Mononuclear cell (primary cell): ENCODE data around the gene CHST11. TPM values are rescaled to one million over a fixed set of nuclear protein-coding genes. Genes with fewer than 3 reads are reported as not detected.

ENCODE experiments used
- H3K27me3 ChIP-seq: 2 replicates; pipeline ENCODE4 v1.6.0; 2011; ENCODE audit warnings: low read length, control low read depth; ENCODE audit not compliant: insufficient read depth
- H3K4me1 ChIP-seq: 2 replicates; pipeline ENCODE4 v1.5.1; 2011; ENCODE audit warnings: mild to moderate bottlenecking, low read length, control low read depth; ENCODE audit not compliant: insufficient read depth
- H3K4me3 ChIP-seq: 2 replicates; pipeline ENCODE4 v1.5.1; 2011; ENCODE audit warnings: mild to moderate bottlenecking, low read length, moderate library complexity
- H3K9me3 ChIP-seq: 2 replicates; pipeline ENCODE4 v1.5.1; 2011; ENCODE audit warnings: low read depth, mild to moderate bottlenecking, control low read depth, low read length
- total RNA-seq: library from RNA; depleted of rRNA; stranded (reverse); fragments of >200 nt; gene quantifications from one replicate; pipeline ENCODE4 v1.2.3, GENCODE V29; 2012

CHST11 gene
- total RNA-seq, 1 donor = 83.7 TPM

DNA sequence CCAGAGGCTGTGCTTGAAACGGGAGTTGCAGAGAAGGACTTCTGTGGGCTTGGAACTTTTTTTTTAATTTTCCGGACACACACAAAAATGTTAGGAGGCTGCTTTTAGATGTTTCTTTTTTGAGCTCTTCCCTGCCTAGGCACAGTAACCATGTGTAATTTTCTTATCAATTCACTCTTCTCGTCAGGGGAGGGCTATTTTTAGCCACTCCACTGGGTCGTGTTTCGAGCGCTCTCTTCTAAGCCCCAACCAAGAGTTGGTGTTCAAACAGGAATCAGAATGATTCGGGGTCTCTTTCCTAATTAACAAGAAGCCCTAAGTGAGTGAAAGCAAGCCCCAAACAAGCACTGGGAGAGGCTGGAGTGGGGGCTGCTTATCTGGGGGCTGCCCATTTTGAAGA, 162.6 kb downstream of the CHST11 start:
- Histone ChIP-seq H3K4me1 (peaks cover 40% of the 10 kb centered on the region), H3K4me3 (no peak overlapping the region), H3K27me3 (no peaks in the 10 kb centered on the region), H3K9me3 (no peaks in the 10 kb centered on the region)

DNA sequence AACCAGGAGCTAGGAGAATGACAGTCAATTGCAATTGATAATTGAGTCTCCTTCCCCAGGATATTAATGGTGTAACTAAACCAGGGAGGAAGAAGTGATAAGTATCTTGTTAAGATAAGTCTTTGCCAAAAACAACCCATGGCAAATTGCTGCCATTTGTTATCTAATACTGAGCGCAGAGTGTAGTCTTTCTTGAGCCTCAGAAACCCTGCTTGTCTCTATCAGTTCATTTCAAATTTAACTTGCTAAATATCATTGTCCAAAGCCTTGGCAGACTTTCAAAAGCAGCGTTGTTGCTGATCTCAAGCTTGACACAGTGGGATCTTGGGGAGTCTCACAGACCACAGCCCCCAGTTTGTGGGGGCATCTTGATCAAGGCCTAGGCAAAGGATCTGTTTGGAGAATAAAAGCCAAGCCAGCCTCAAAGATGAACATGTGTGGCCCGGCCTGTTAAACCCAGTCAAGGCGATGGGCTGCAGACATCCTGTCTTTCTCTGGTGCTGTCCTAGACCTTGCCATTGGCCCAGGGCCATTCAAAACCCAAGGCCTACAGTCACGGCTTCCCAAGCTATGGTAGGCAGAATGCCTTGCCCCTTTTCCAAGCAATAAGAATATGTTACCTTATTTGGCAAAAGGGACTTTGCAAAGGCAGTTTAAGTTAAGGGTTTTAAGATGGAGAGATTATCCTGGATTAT, 164.2 kb downstream of the CHST11 start:
- Histone ChIP-seq H3K4me1 (peaks cover 37% of the 10 kb centered on the region), H3K4me3 (no peak overlapping the region), H3K27me3 (no peaks in the 10 kb centered on the region), H3K9me3 (no peaks in the 10 kb centered on the region)

DNA sequence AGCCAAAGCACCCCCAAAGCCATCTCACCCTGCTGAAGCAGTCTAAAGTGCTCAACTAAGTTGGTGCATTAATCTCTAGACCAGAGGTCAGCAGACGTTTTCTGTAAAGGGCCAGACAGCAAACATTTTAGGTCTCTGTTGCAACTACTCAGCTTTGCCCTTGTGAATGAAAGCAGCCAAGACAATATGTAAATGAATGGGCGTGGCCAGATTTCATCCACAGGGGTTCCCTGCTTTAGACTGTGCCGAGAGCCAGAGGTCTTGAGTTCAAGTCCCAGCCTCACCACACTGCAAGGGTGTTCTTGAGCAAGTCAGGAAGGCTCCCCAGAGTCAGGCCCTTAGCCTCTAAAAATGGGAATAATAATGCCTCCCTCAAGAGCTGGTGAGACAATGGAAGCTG, 166.2 kb downstream of the CHST11 start:
- no peaks in the 10 kb centered on the region for H3K27me3 ChIP-seq
- no peaks in the 10 kb centered on the region for H3K9me3 ChIP-seq
- H3K4me3 ChIP-seq = no peak overlapping the region
- peaks cover 30% of the 10 kb centered on the region for H3K4me1 ChIP-seq

DNA sequence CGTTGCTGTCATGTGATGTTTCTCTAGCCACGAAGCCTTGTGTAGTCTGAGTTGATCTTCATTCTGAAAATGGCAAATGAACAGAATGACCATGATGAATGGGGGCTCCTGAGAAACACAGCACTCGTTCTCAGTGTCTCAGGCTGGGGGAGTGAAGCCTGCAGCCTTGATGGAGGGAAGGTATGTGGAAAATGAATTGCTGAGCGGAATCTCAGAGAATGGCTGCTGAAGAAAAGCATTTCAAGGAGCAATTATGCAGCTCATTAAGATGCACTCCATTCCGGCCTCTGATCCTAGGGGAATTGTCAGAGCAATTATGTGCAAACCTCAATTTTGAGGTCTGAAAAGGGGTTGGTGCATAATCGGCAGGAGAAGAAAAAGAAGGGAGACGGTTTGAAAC, 167.1 kb downstream of the CHST11 start:
- Histone ChIP-seq H3K4me3 (no peak overlapping the region), H3K4me1 (peaks cover 28% of the 10 kb centered on the region), H3K9me3 (no peaks in the 10 kb centered on the region), H3K27me3 (no peaks in the 10 kb centered on the region)

DNA sequence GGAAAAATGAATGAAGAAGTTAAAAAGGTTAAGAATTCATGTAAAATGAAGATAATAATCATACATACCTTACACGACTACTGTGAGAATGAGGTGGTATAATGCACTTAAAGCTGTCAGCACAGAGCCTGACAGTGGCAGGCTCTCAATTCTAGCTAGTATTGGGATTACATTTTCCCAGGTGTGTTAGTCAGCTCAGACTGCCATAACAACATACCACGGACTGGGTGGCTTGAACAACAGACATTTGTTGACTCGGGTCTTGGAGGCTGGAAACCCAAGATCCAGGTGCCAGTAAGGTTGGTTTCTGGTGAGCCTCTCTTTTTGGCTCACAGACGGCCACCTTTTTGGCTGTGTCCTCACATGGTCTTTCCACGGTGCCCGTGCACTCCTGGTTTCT, 167.8 kb downstream of the CHST11 start:
- Histone ChIP-seq H3K4me1 (peaks cover 26% of the 10 kb centered on the region), H3K27me3 (no peaks in the 10 kb centered on the region), H3K4me3 (no peak overlapping the region), H3K9me3 (no peaks in the 10 kb centered on the region)

GRCh38 chr12:104626069-104626837, 169.5 kb downstream of the CHST11 start:
- H3K4me3 ChIP-seq = no peak overlapping the region
- H3K27me3 ChIP-seq = no peaks in the 10 kb centered on the region
- no peaks in the 10 kb centered on the region for H3K9me3 ChIP-seq
- peaks cover 34% of the 10 kb centered on the region for H3K4me1 ChIP-seq

DNA sequence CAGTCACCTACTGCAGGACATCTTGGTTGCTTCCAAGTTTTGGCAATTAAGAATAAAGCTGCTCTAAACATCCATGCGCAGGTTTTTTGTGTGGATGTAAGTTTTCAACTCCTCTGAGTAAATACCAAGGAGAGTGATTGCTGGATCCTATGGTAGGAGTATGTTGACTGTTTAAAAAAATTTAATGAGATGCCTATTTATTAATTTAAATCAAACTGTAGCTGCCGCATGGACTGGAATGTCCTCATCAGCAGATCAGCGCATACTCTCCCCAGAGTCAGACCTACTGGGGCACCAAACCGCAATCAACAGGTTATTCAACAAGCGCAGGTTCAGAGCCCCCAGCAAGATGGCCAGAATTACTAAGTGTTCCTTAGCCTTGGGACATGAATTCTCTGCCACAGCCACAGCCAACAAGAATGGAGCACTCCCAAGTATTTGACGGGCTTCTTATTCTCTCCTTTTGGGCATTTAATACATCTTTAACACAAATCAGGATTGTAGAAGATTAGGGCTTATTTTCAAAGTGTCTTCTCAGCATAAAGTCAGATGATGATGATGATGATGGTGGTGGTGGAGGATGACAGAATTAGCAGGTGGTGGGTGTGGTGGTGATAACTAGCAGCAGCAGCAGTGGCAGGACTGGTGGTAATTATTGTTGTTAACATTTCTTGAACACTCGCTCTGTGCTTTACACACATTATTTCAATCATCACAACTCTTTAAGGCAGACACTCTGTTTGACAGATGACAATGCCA, 170.7 kb downstream of the CHST11 start:
- H3K9me3 ChIP-seq = no peaks in the 10 kb centered on the region
- no peaks in the 10 kb centered on the region for H3K27me3 ChIP-seq
- no peak overlapping the region for H3K4me3 ChIP-seq
- H3K4me1 ChIP-seq = peaks cover 25% of the 10 kb centered on the region

DNA sequence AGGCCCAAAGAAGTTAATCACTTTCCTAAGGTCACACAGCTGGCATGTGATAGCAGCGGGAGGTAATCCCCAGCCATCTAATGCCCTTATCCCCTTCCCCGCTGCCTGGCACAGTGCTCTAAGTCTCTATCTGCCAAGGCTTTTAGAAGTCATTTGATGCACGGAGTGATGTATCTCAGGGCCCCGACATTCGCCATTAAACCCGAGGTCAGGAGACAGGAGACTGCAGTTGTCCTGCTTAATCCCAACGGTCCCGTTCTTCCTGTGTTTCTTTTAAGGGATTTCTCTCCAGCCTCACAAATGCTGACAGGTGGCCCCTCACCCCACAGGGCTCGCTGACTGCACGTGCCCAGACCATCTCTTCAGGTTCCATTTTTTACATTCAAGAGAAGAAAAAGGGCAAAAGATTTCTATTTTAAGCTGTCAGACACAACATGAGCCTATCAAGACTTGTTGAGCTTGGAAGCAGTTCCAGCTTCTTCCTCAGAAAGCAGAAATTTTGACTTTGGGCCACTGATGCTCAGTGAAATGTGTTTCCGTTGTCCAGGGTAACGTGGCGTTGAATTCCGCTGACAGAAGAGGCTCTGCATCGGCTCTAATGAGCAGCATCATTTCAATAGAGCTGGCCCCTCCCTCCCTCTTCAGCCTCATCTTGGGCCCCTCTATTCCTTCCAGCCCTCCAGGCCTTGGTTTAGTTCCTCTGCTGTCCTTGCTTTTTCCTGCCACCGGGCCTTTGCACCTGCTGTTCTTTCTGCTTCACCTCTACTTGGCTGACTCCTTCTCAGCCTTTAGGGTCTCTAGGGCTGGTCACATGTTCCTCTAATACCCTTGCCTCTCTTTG, 171.5 kb downstream of the CHST11 start:
- no peak overlapping the region for H3K4me3 ChIP-seq
- no peaks in the 10 kb centered on the region for H3K9me3 ChIP-seq
- H3K27me3 ChIP-seq = no peaks in the 10 kb centered on the region
- H3K4me1 ChIP-seq = peaks cover 17% of the 10 kb centered on the region

GRCh38 chr12:104628831-104629135, 172.0 kb downstream of the CHST11 start:
- Histone ChIP-seq H3K9me3 (no peaks in the 10 kb centered on the region), H3K4me1 (peaks cover 11% of the 10 kb centered on the region)

GRCh38 chr12:104630230-104630670, 173.5 kb downstream of the CHST11 start:
- no peaks in the 10 kb centered on the region for H3K27me3 ChIP-seq
- H3K4me1 ChIP-seq = peaks cover 8% of the 10 kb centered on the region
- H3K9me3 ChIP-seq = no peaks in the 10 kb centered on the region
- no peak overlapping the region for H3K4me3 ChIP-seq

More at GRCh38 chr12:104628831-104629135, 172.0 kb downstream of the CHST11 start:
- no peaks in the 10 kb centered on the region for H3K27me3 ChIP-seq
- no peak overlapping the region for H3K4me3 ChIP-seq

- H3K4me3 ChIP-seq = no peak overlapping the region
- peaks cover 18% of the 10 kb centered on the region for H3K4me1 ChIP-seq
- H3K27me3 ChIP-seq = no peaks in the 10 kb centered on the region
- H3K9me3 ChIP-seq = no peaks in the 10 kb centered on the region
Measured at GRCh38 chr12:104631867-104632266, 175.1 kb downstream of the CHST11 start.

GRCh38 chr12:104632724-104633201, 176.0 kb downstream of the CHST11 start:
- peaks cover 27% of the 10 kb centered on the region for H3K4me1 ChIP-seq
- no peak overlapping the region for H3K4me3 ChIP-seq
- no peaks in the 10 kb centered on the region for H3K9me3 ChIP-seq
- H3K27me3 ChIP-seq = no peaks in the 10 kb centered on the region

- no peaks in the 10 kb centered on the region for H3K27me3 ChIP-seq
- H3K9me3 ChIP-seq = no peaks in the 10 kb centered on the region
- no peak overlapping the region for H3K4me3 ChIP-seq
- H3K4me1 ChIP-seq = peaks cover 39% of the 10 kb centered on the region
Measured at GRCh38 chr12:104634044-104634443, 177.3 kb downstream of the CHST11 start.

DNA sequence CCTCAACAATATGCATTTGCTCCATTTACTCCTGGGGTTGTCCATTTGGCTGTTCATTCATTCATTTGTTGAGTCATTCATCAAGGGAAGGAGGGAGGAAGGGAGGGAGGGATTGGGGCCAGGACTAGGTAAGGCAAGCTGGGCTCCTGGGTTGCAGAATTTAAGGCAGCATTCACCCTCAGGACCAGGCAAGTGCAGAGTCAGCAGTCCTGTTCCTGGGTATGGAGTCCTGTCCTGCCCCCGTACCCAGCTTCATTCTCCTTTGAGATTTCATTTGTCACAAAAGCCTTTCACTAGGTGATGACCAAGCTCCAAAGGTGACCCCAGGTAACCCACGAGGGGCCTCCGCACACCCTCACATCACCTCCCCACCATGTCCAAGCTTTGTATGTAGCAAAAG, 178.1 kb downstream of the CHST11 start:
- Histone ChIP-seq H3K4me3 (no peak overlapping the region), H3K4me1 (peaks cover 46% of the 10 kb centered on the region), H3K27me3 (no peaks in the 10 kb centered on the region), H3K9me3 (no peaks in the 10 kb centered on the region)
